ENCODE data around the gene CENPP. TPM values are rescaled to one million over a fixed set of nuclear protein-coding genes. Genes with fewer than 3 reads are reported as not detected.
A peak's percentile ranks its signal among the peaks of the same experiment; 100 is the strongest.

Gene CENPP
- total RNA-seq, 1 donor from 2014 or later, result 6.0 TPM

GRCh38 chr9:92600462-92601261 lies 274.9 kb downstream of the CENPP start:
- peak; percentile 38 for DNase-seq

- DNase-seq, result no peak
Measured at GRCh38 chr9:92601451-92601850, 275.7 kb downstream of the CENPP start.

- DNase-seq, result no peak
Measured at GRCh38 chr9:92602413-92602812, 276.7 kb downstream of the CENPP start.

- no peak for DNase-seq
Measured at GRCh38 chr9:92603100-92603499, 277.3 kb downstream of the CENPP start.

- DNase-seq, result no peak
Measured at GRCh38 chr9:92603990-92604389, 278.2 kb downstream of the CENPP start.

- DNase-seq, result no peak
Measured at GRCh38 chr9:92605224-92605623, 279.5 kb downstream of the CENPP start.

- peak; percentile 77 for DNase-seq
Measured at GRCh38 chr9:92607088-92607487, 281.3 kb downstream of the CENPP start.

GRCh38 chr9:92607773-92608172 lies 282.0 kb downstream of the CENPP start:
- peak; percentile 96 for DNase-seq

- DNase-seq, result peak; percentile 77
Measured at GRCh38 chr9:92608241-92608908, 282.6 kb downstream of the CENPP start.

GRCh38 chr9:92608909-92609445 lies 283.2 kb downstream of the CENPP start:
- peak; percentile 79 for DNase-seq

- DNase-seq, result no peak
Measured at GRCh38 chr9:92610470-92611420, 285.0 kb downstream of the CENPP start.

- peak; percentile 12 for DNase-seq
Measured at GRCh38 chr9:92611621-92612285, 286.0 kb downstream of the CENPP start.

GRCh38 chr9:92612292-92612691 lies 286.5 kb downstream of the CENPP start:
- DNase-seq, result no peak

GRCh38 chr9:92612816-92613215 lies 287.1 kb downstream of the CENPP start:
- no peak for DNase-seq

- DNase-seq, result no peak
Measured at GRCh38 chr9:92613268-92614122, 287.7 kb downstream of the CENPP start.

GRCh38 chr9:92614123-92614510 lies 288.4 kb downstream of the CENPP start:
- no peak for DNase-seq

GRCh38 chr9:92614763-92615461 lies 289.2 kb downstream of the CENPP start:
- no peak for DNase-seq

GRCh38 chr9:92615790-92616189 lies 290.0 kb downstream of the CENPP start:
- DNase-seq, result no peak

GRCh38 chr9:92616199-92616641 lies 290.5 kb downstream of the CENPP start:
- DNase-seq, result peak; percentile 78

GRCh38 chr9:92616655-92617111 lies 290.9 kb downstream of the CENPP start:
- DNase-seq, result peak; percentile 78

Measured in skin of body (tissue), 2 donors.